Measurements from ENCODE around the gene CREB3L2.
"Not testable (repeated sequence)": the region's sequence is repeated elsewhere in the genome, so short reads cannot be mapped to it uniquely, and the experiment has no call there.

CREB3L2 gene

GRCh38 chr7:137987018-137987349 is 14.9 kb downstream of the CREB3L2 start:
- no peak for DNase-seq

GRCh38 chr7:137986252-137987017 is 15.5 kb downstream of the CREB3L2 start:
- DNase-seq: no peak

- no peak for DNase-seq
Observed at GRCh38 chr7:137985897-137986251, 16.0 kb downstream of the CREB3L2 start.

GRCh38 chr7:137985253-137985896 is 16.5 kb downstream of the CREB3L2 start:
- no peak for DNase-seq

GRCh38 chr7:137984181-137985041 is 17.5 kb downstream of the CREB3L2 start:
- no peak for DNase-seq

- DNase-seq: no peak
Observed at GRCh38 chr7:137983323-137984008, 18.4 kb downstream of the CREB3L2 start.

- not testable (repeated sequence) for DNase-seq
Observed at GRCh38 chr7:137982394-137982793, 19.5 kb downstream of the CREB3L2 start.

GRCh38 chr7:137981668-137982067 is 20.2 kb downstream of the CREB3L2 start:
- DNase-seq: no peak

GRCh38 chr7:137981175-137981574 is 20.7 kb downstream of the CREB3L2 start:
- no peak for DNase-seq

- no peak for DNase-seq
Observed at GRCh38 chr7:137980308-137980707, 21.6 kb downstream of the CREB3L2 start.

GRCh38 chr7:137978464-137979237 is 23.2 kb downstream of the CREB3L2 start:
- DNase-seq: no peak

- DNase-seq: no peak
Observed at GRCh38 chr7:137977173-137977572, 24.7 kb downstream of the CREB3L2 start.

GRCh38 chr7:137976696-137977095 is 25.2 kb downstream of the CREB3L2 start:
- no peak for DNase-seq

- no peak for DNase-seq
Observed at GRCh38 chr7:137976232-137976631, 25.7 kb downstream of the CREB3L2 start.

GRCh38 chr7:137975768-137976167 is 26.1 kb downstream of the CREB3L2 start:
- DNase-seq: no peak

- DNase-seq: no peak
Observed at GRCh38 chr7:137975221-137975620, 26.7 kb downstream of the CREB3L2 start.

GRCh38 chr7:137974766-137975165 is 27.1 kb downstream of the CREB3L2 start:
- no peak for DNase-seq

- DNase-seq: no peak
Observed at GRCh38 chr7:137970253-137970975, 31.5 kb downstream of the CREB3L2 start.

- DNase-seq: no peak
Observed at GRCh38 chr7:137969828-137970227, 32.1 kb downstream of the CREB3L2 start.

- DNase-seq: no peak
Observed at GRCh38 chr7:137968890-137969289, 33.0 kb downstream of the CREB3L2 start.

- DNase-seq: not testable (repeated sequence)
Observed at GRCh38 chr7:137968339-137968738, 33.5 kb downstream of the CREB3L2 start.

Measured in NCI-H2107 (cell line).